ENCODE data around the gene SLC35F2. TPM values are rescaled to one million over a fixed set of nuclear protein-coding genes. Genes with fewer than 3 reads are reported as not detected.
A peak's percentile ranks its signal among the peaks of the same experiment; 100 is the strongest.

The SLC35F2 gene
- total and polyA plus RNA-seq, 4 donors: 9.5 to 14.8 (median 12.5) TPM

DNA sequence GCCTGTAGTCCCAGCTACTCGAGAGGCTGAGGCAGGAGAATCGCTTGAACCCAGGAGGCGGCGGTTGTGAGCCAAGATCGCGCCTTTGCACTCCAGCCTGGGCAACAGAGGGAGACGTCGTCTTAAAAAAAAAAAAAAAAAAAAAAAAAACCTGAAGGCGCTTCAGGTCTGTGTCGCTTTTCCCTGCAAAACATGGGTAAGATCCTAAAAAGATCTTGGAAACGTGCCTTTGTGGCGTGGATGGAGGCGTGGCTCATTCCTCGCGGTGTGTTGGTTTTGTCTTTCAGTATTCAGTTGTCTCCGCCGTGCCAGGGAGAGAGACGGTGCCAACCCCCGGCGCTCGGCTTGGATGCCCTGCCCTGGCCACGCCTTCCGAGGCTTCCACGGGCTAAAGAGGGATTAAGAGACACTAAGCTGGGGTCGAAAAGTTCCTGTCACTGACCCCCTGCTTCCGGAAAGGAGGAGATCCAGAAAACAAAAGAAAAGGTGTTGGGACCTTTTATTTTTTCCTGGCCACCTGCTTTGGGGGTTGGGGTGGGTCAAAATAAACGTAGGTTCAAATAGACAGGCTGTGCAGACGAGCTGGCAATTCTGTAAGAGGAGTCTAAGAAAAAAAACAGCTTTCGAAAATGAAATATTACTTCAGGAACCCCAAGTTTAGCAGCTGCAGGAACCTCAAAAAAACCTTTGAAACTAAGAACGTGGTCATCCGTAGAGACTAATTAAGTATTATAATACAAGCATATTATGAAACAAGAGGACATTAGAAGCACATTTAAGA lies 1.1 kb upstream of the SLC35F2 start:
- under 1% methylated on average over 26 of the region's 31 CpGs for whole genome bisulfite sequencing (ENCODE audit: insufficient coverage)
- DNase-seq (ENCODE audit: low read depth in 4 of 6, low spot score in 6 of 6): peak in 2 of 6 donors; percentile 58 to 61
- no peaks in the 10 kb centered on the region for H3K9me3 ChIP-seq (ENCODE audit: control insufficient read depth, insufficient read depth, low read length)

DNA sequence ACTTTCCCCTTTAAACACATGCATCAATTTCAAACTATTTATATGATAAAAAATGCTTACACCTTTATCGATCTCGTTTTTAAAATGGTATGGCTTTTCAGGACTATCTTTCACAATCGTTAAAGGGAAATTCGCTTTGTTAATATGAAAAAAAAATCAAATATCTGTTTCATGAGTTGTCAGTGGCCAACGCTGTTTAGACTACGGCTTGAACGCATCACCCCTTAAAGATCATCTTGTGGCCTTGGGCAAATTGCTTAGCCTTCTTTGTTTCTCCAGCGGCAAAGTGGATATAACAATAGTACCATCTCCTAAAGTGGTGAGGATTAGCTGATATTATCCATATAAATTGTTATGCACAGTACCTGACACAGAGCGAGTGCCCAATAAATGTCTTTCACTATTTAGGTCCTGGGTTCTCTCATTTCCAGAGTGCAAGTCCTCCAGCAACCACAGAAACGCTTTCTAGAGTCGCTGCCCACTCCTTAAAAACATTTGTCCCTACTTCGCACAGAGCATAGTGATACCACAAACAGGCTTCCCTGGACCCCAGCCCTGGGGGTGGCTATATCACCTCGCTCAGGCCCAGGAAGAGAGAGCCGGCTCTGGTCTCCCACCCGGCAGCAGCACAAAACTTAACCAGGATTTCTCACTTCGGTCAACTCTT lies 904 bp downstream of the SLC35F2 start:
- peak in 2 of 6 donors; percentile 12 to 15 for DNase-seq (ENCODE audit: low read depth in 4 of 6, low spot score in 6 of 6)
- Histone ChIP-seq H3K4me3 (ENCODE audit: low read depth, low read length) (peak overlapping the region; percentile 54), H3K27me3 (ENCODE audit: control insufficient read depth, insufficient read depth, low read length) (peaks cover 18% of the 10 kb centered on the region), H3K9me3 (ENCODE audit: control insufficient read depth, insufficient read depth, low read length) (no peaks in the 10 kb centered on the region), H3K36me3 (ENCODE audit: control insufficient read depth, insufficient read depth, low read length) (no peaks in the 10 kb centered on the region), H3K27ac (ENCODE audit: low read depth, low read length) (peak overlapping the region; percentile 61), H3K4me1 (ENCODE audit: control insufficient read depth, insufficient read depth, low read length) (peaks cover 21% of the 10 kb centered on the region)
- WGBS (ENCODE audit: insufficient coverage): 14% methylated on average over 8 of the region's 16 CpGs

More for the DNA sequence above, 1.1 kb upstream of the SLC35F2 start:
- Histone ChIP-seq H3K36me3 (ENCODE audit: control insufficient read depth, insufficient read depth, low read length) (no peaks in the 10 kb centered on the region), H3K27me3 (ENCODE audit: control insufficient read depth, insufficient read depth, low read length) (peaks cover 18% of the 10 kb centered on the region), H3K27ac (ENCODE audit: low read depth, low read length) (no peak overlapping the region), H3K4me3 (ENCODE audit: low read depth, low read length) (peak overlapping the region; percentile 54), H3K4me1 (ENCODE audit: control insufficient read depth, insufficient read depth, low read length) (peaks cover 21% of the 10 kb centered on the region)

DNA sequence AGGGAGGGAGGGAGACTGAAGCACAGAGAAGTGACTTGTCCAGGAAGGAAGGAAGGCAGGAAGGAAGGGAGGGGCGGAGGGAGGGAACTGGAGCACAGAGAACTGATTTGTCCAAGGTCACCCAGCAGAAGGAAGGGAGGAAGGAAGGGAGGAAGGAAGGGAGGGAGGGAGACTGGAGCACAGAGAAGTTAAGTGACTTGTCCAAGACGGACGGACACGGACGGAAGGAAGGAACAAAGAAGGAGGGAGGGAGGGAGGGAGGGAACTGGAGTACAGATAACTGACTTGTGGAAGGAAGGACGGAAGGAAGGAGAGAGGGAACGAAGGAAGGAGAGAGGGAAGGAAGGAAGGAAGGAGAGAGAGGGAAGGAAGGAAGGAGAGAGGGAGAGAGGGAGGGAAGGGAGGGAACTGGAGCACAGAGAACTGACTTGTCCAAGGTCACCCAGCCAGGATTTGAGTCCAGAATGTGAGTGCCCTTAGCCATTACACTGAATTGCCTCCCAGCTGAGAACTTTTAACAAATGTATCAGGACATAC lies 1.5 kb downstream of the SLC35F2 start:
- no peaks in the 10 kb centered on the region for H3K9me3 ChIP-seq (ENCODE audit: control insufficient read depth, insufficient read depth, low read length)
- WGBS (ENCODE audit: insufficient coverage): 46% methylated on average over 7 of the region's 7 CpGs
- no peaks in the 10 kb centered on the region for H3K36me3 ChIP-seq (ENCODE audit: control insufficient read depth, insufficient read depth, low read length)
- no peak overlapping the region for H3K27ac ChIP-seq (ENCODE audit: low read depth, low read length)
- DNase-seq (ENCODE audit: low read depth in 4 of 6, low spot score in 6 of 6): no peak
- H3K4me1 ChIP-seq (ENCODE audit: control insufficient read depth, insufficient read depth, low read length): peaks cover 21% of the 10 kb centered on the region
- H3K4me3 ChIP-seq (ENCODE audit: low read depth, low read length): no peak overlapping the region
- peaks cover 18% of the 10 kb centered on the region for H3K27me3 ChIP-seq (ENCODE audit: control insufficient read depth, insufficient read depth, low read length)

- H3K4me1 ChIP-seq (ENCODE audit: control insufficient read depth, insufficient read depth, low read length): peaks cover 21% of the 10 kb centered on the region
- no peaks in the 10 kb centered on the region for H3K36me3 ChIP-seq (ENCODE audit: control insufficient read depth, insufficient read depth, low read length)
- DNase-seq (ENCODE audit: low read depth in 4 of 6, low spot score in 6 of 6): no peak
- no peak overlapping the region for H3K27ac ChIP-seq (ENCODE audit: low read depth, low read length)
- H3K4me3 ChIP-seq (ENCODE audit: low read depth, low read length): no peak overlapping the region
- peaks cover 18% of the 10 kb centered on the region for H3K27me3 ChIP-seq (ENCODE audit: control insufficient read depth, insufficient read depth, low read length)
- H3K9me3 ChIP-seq (ENCODE audit: control insufficient read depth, insufficient read depth, low read length): no peaks in the 10 kb centered on the region
- WGBS (ENCODE audit: insufficient coverage): 82% methylated on average over 10 of the region's 10 CpGs
These were observed 2.2 kb downstream of the SLC35F2 start for GRCh38 chr11:107856180-107856980.

- Histone ChIP-seq H3K9me3 (ENCODE audit: control insufficient read depth, insufficient read depth, low read length) (no peaks in the 10 kb centered on the region), H3K36me3 (ENCODE audit: control insufficient read depth, insufficient read depth, low read length) (no peaks in the 10 kb centered on the region), H3K27me3 (ENCODE audit: control insufficient read depth, insufficient read depth, low read length) (peaks cover 2% of the 10 kb centered on the region), H3K4me1 (ENCODE audit: control insufficient read depth, insufficient read depth, low read length) (peaks cover 3% of the 10 kb centered on the region), H3K4me3 (ENCODE audit: low read depth, low read length) (no peak overlapping the region), H3K27ac (ENCODE audit: low read depth, low read length) (no peak overlapping the region)
- no peak for DNase-seq (ENCODE audit: low read depth in 4 of 6, low spot score in 6 of 6)
- 100% methylated on average over 6 of the region's 6 CpGs for WGBS (ENCODE audit: insufficient coverage)
These were observed 5.5 kb downstream of the SLC35F2 start for GRCh38 chr11:107853070-107853469.

DNA sequence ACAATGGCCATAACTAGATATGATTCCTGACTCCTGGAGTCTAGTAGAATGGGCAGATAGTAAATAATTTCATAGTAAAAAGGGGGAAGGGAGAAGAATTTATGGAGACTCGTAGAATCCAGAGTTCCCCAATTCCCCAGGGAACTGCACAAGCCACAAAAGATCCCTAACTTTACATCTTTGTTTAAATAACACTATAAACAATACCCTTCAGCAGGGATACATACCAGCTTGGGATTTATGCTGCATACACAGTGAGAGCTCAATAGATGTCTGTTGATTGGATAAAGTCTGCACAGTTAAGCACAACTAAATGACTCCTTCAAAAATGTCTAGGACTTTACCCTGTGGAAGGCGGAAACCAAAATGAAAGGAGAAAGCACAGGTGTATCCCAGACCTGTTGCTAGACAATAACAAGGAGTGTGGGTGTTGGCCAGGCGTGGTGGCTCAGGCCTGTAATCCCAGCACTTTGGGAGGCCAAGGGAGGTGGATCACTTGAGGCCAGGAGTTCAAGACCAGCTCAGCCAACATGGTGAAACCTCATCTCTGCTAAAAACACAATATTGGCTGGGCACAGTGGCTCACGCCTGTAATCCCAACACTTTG lies 6.8 kb downstream of the SLC35F2 start:
- Histone ChIP-seq H3K27ac (ENCODE audit: low read depth, low read length) (no peak overlapping the region), H3K4me1 (ENCODE audit: control insufficient read depth, insufficient read depth, low read length) (no peaks in the 10 kb centered on the region), H3K27me3 (ENCODE audit: control insufficient read depth, insufficient read depth, low read length) (no peaks in the 10 kb centered on the region), H3K9me3 (ENCODE audit: control insufficient read depth, insufficient read depth, low read length) (no peaks in the 10 kb centered on the region), H3K4me3 (ENCODE audit: low read depth, low read length) (no peak overlapping the region), H3K36me3 (ENCODE audit: control insufficient read depth, insufficient read depth, low read length) (no peaks in the 10 kb centered on the region)
- 87% methylated on average over 2 of the region's 4 CpGs for WGBS (ENCODE audit: insufficient coverage)
- no peak for DNase-seq (ENCODE audit: low read depth in 4 of 6, low spot score in 6 of 6)

- Histone ChIP-seq H3K4me1 (ENCODE audit: control insufficient read depth, insufficient read depth, low read length) (no peaks in the 10 kb centered on the region), H3K27ac (ENCODE audit: low read depth, low read length) (no peak overlapping the region), H3K9me3 (ENCODE audit: control insufficient read depth, insufficient read depth, low read length) (no peaks in the 10 kb centered on the region), H3K4me3 (ENCODE audit: low read depth, low read length) (no peak overlapping the region), H3K27me3 (ENCODE audit: control insufficient read depth, insufficient read depth, low read length) (no peaks in the 10 kb centered on the region), H3K36me3 (ENCODE audit: control insufficient read depth, insufficient read depth, low read length) (no peaks in the 10 kb centered on the region)
- no peak for DNase-seq (ENCODE audit: low read depth in 4 of 6, low spot score in 6 of 6)
These were observed 8.8 kb downstream of the SLC35F2 start for GRCh38 chr11:107849790-107850189.

DNA sequence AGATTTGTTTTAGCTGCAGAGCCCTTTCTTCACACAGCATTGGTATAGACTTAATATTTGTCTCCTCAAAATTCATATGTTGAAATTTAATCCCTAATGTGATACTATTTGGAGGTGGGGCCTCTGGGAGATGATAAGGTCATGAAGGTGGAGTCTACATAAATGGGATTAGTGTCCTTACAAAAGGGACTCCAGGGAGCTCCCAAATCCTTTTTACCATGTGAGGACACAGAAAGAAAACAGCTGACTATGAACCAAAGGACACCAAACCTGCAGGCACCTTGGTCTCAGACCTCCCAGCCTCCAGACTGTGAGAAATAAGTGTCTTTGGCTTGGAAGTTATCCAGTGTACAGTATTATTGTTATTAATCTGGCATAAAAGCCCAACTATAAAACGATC lies 10.2 kb downstream of the SLC35F2 start:
- H3K4me1 ChIP-seq (ENCODE audit: control insufficient read depth, insufficient read depth, low read length): no peaks in the 10 kb centered on the region
- no peaks in the 10 kb centered on the region for H3K36me3 ChIP-seq (ENCODE audit: control insufficient read depth, insufficient read depth, low read length)
- no peak overlapping the region for H3K27ac ChIP-seq (ENCODE audit: low read depth, low read length)
- WGBS (ENCODE audit: insufficient coverage): no CpG with 5 or more reads among the region's 1 CpG
- H3K9me3 ChIP-seq (ENCODE audit: control insufficient read depth, insufficient read depth, low read length): no peaks in the 10 kb centered on the region
- H3K27me3 ChIP-seq (ENCODE audit: control insufficient read depth, insufficient read depth, low read length): no peaks in the 10 kb centered on the region
- no peak for DNase-seq (ENCODE audit: low read depth in 4 of 6, low spot score in 6 of 6)
- no peak overlapping the region for H3K4me3 ChIP-seq (ENCODE audit: low read depth, low read length)

DNA sequence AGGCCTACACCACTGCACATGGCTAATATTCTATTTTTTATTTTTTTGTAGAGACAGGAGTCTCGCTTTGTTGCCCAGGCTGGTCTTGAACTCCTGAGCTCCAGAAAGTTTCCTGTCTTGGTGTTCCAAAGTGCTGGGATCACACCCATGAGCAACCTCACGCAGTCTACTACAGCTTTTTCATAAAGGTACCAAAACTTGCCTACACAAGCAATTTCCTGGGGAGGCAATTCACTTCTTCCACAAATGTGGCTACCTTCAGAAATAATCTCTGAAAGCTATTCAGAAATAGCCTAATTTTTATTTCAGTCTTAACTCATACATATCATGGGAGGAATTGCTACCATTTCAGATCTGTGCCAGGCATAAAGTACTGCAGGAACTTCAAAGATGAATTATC lies 11.4 kb downstream of the SLC35F2 start:
- H3K9me3 ChIP-seq (ENCODE audit: control insufficient read depth, insufficient read depth, low read length): no peaks in the 10 kb centered on the region
- WGBS (ENCODE audit: insufficient coverage): 100% methylated on average over 2 of the region's 2 CpGs
- H3K36me3 ChIP-seq (ENCODE audit: control insufficient read depth, insufficient read depth, low read length): no peaks in the 10 kb centered on the region
- H3K4me3 ChIP-seq (ENCODE audit: low read depth, low read length): no peak overlapping the region
- H3K27ac ChIP-seq (ENCODE audit: low read depth, low read length): no peak overlapping the region
- DNase-seq (ENCODE audit: low read depth in 4 of 6, low spot score in 6 of 6): no peak
- no peaks in the 10 kb centered on the region for H3K27me3 ChIP-seq (ENCODE audit: control insufficient read depth, insufficient read depth, low read length)
- H3K4me1 ChIP-seq (ENCODE audit: control insufficient read depth, insufficient read depth, low read length): no peaks in the 10 kb centered on the region

Data from spinal cord (tissue), 10 donors.